Prostate gland (tissue), 2 donors: Measurements from ENCODE around the gene UTS2B.

Source experiments
- CTCF ChIP-seq, 4 experiments: fragments of 200-600 bp in 2 of 4; fragments of 450-650 bp in 2 of 4; sonication (generic) in 2 of 4; IDR thresholded peaks; 1 replicate in 3 of 4; 2 replicates in 1 of 4; pipeline ENCODE4 v1.5.1; 2016 to 2019; ENCODE audit warnings: antibody characterized with exemption in 4 of 4, mild to moderate bottlenecking in 2 of 4, moderate library complexity in 2 of 4
- POLR2A ChIP-seq: fragments of 450-650 bp; IDR thresholded peaks from one replicate; pipeline ENCODE4 v1.6.1; 2016; ENCODE audit warnings: antibody characterized with exemption, mild to moderate bottlenecking
- POLR2AphosphoS5 ChIP-seq: sonication (generic); formaldehyde crosslinking; IDR thresholded peaks from one replicate; pipeline ENCODE4 v1.6.1; 2017; ENCODE audit warnings: antibody characterized with exemption

GRCh38 chr3:191355406-191355805, 25.1 kb upstream of the UTS2B start:
- no peak for TF ChIP-seq CTCF (IDR thresholded peaks at IDR 0.05)
- no peak for TF ChIP-seq POLR2AphosphoS5
- no peak for TF ChIP-seq POLR2A
